GM23338 (cell line): ENCODE measurements around the gene SLC43A2. TPM values are rescaled to one million over a fixed set of nuclear protein-coding genes. Genes with fewer than 3 reads are reported as not detected.

Experiments used
- ATAC-seq: fragments of 200-7000 bp; cut with Tn5 transposase; 3 replicates; pipeline ENCODE4 v1.9.1; 2020
- DNase-seq: peaks from one replicate; pipeline ENCODE4 v3.0.0-alpha.2; 2015; ENCODE audit warnings: low spot score
- H2AFZ ChIP-seq: fragments of 200-600 bp; sonication (generic); 2 replicates; pipeline ENCODE4 v1.8.0; 2016; ENCODE audit warnings: antibody characterized with exemption, mild to moderate bottlenecking, moderate library complexity
- H3F3A ChIP-seq: fragments of 200-600 bp; sonication (generic); replicated peaks from 2 replicates; pipeline ENCODE4 v1.8.0; 2017; ENCODE audit warnings: antibody characterized with exemption, mixed run types, low read depth
- H3K27ac ChIP-seq: fragments of 200-600 bp; sonication (generic); 2 replicates; pipeline ENCODE4 v1.6.1; 2016; ENCODE audit warnings: low read depth
- H3K27me3 ChIP-seq: fragments of 200-600 bp; sonication (generic); 2 replicates; pipeline ENCODE4 v1.8.0; 2016; ENCODE audit warnings: mild to moderate bottlenecking, mixed run types, moderate library complexity; ENCODE audit not compliant: insufficient read depth
- H3K36me3 ChIP-seq: fragments of 200-600 bp; sonication (generic); 2 replicates; pipeline ENCODE4 v1.8.0; 2016; ENCODE audit warnings: mild to moderate bottlenecking; ENCODE audit not compliant: insufficient read depth
- H3K4me1 ChIP-seq: fragments of 200-600 bp; sonication (generic); 2 replicates; pipeline ENCODE4 v1.8.0; 2016; ENCODE audit warnings: mild to moderate bottlenecking, moderate library complexity; ENCODE audit not compliant: insufficient read depth
- H3K4me2 ChIP-seq: fragments of 200-600 bp; sonication (generic); 2 replicates; pipeline ENCODE4 v1.7.1; 2017; ENCODE audit warnings: mixed run types
- H3K4me3 ChIP-seq: fragments of 200-600 bp; sonication (generic); 2 replicates; pipeline ENCODE4 v1.6.1; 2016; ENCODE audit warnings: mixed run types
- H3K79me2 ChIP-seq: fragments of 200-600 bp; sonication (generic); replicated peaks from 2 replicates; pipeline ENCODE4 v1.8.0; 2017; ENCODE audit warnings: mild to moderate bottlenecking; ENCODE audit not compliant: insufficient read depth
- H3K9me2 ChIP-seq: fragments of 200-600 bp; sonication (generic); 2 replicates; pipeline ENCODE4 v1.8.0; 2017; ENCODE audit not compliant: insufficient read depth
- H4K20me1 ChIP-seq: fragments of 200-600 bp; sonication (generic); replicated peaks from 2 replicates; pipeline ENCODE4 v1.8.0; 2017; ENCODE audit warnings: mild to moderate bottlenecking; ENCODE audit not compliant: insufficient read depth
- H3K27ac Mint-ChIP-seq: 2 replicates; pipeline ENCODE4 v1.8.0; 2020; ENCODE audit warnings: inconsistent platforms, mild to moderate bottlenecking, moderate library complexity, mixed read lengths
- H3K27me3 Mint-ChIP-seq: 3 replicates; pipeline ENCODE4 v1.8.0; 2022; ENCODE audit warnings: low read depth, mild to moderate bottlenecking, moderate library complexity, mixed read lengths, inconsistent platforms; ENCODE audit not compliant: insufficient read depth, poor library complexity
- H3K36me3 Mint-ChIP-seq: 3 replicates; pipeline ENCODE4 v1.8.0; 2021; ENCODE audit warnings: low read depth, mild to moderate bottlenecking, inconsistent platforms, moderate library complexity, mixed read lengths
- H3K4me1 Mint-ChIP-seq: 3 replicates; pipeline ENCODE4 v1.8.0; 2020; ENCODE audit warnings: mild to moderate bottlenecking, inconsistent platforms, mixed read lengths
- H3K4me3 Mint-ChIP-seq: 3 replicates; pipeline ENCODE4 v1.8.0; 2021; ENCODE audit warnings: moderate library complexity, mild to moderate bottlenecking, inconsistent platforms, mixed read lengths
- H3K9me3 Mint-ChIP-seq: 3 replicates; pipeline ENCODE4 v1.8.0; 2020; ENCODE audit warnings: moderate library complexity, mild to moderate bottlenecking, inconsistent platforms, mixed read lengths
- CREB1 ChIP-seq: fragments of 250-450 bp; sonication (Bioruptor Pico); IDR thresholded peaks from 2 replicates; pipeline ENCODE4 v1.5.0; 2020; ENCODE audit warnings: low read depth, mild to moderate bottlenecking, moderate library complexity
- JUNB ChIP-seq: IDR thresholded peaks from one replicate; pipeline ENCODE4 v1.6.1; 2016; ENCODE audit warnings: antibody characterized with exemption; ENCODE audit not compliant: unreplicated experiment
- NANOG ChIP-seq: IDR thresholded peaks from 2 replicates; pipeline ENCODE4 v1.6.1; 2016; ENCODE audit warnings: antibody characterized with exemption, borderline replicate concordance
- ZNF114 ChIP-seq: fragments of 250-450 bp; sonication (Bioruptor Pico); IDR thresholded peaks from 2 replicates; pipeline ENCODE4 v1.5.0; 2020; ENCODE audit warnings: mild to moderate bottlenecking, moderate library complexity
- ZNF331 ChIP-seq: fragments of 250-450 bp; sonication (Bioruptor Pico); IDR thresholded peaks from 2 replicates; pipeline ENCODE4 v1.5.0; 2020; ENCODE audit warnings: low read depth, mild to moderate bottlenecking, moderate library complexity
- polyA plus RNA-seq: library from polyadenylated mRNA; unstranded; fragments of >200 nt; fragmentation: Nextera tagmentation; extraction: Ambion mirVana; gene quantifications from 2 replicates; pipeline ENCODE4 v1.2.1, GENCODE V29; 2016
- total RNA-seq: library from RNA; depleted of rRNA; stranded (reverse); fragments of >200 nt; shearing (Covaris generic); gene quantifications from 2 replicates; pipeline ENCODE4 v1.2.3, GENCODE V29; 2014
- TF ChIP-seq, protein P1 (sequence below): IDR thresholded peaks from one replicate; pipeline ENCODE4 v1.6.1; 2018; ENCODE audit warnings: antibody characterized with exemption; ENCODE audit not compliant: unreplicated experiment
- TF ChIP-seq, protein P2 (sequence below): IDR thresholded peaks from 2 replicates; pipeline ENCODE4 v1.6.1; 2016; ENCODE audit warnings: antibody characterized with exemption
- TF ChIP-seq, protein P3 (sequence below): fragments of 250-450 bp; sonication (Bioruptor Pico); IDR thresholded peaks from 2 replicates; pipeline ENCODE4 v1.5.0; 2020; ENCODE audit warnings: mild to moderate bottlenecking, moderate library complexity

SLC43A2 gene
- total and polyA plus RNA-seq, 2 experiments from 2014 or later: 2.2 to 9.8 TPM

DNA sequence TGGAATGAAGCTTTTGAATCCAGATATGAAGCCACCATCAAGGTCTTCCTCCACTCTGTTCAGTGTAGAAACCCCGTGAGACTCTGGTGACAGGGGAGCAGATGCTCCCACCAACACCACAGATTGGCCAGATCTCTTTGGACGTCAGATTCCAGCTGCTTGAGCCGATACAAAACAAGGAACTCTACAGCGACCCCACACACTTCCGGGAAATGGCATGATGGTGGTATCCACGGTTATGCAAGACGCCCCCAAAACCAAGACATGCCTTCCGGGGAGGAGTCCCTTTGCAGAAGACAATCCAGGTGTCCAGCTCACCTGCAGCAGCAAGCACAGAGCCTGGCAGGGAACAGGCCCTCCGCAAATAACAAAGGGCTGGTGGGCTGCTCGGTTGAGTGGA, 46.3 kb downstream of the SLC43A2 start (continued):
- TF ChIP-seq, protein P1, sequence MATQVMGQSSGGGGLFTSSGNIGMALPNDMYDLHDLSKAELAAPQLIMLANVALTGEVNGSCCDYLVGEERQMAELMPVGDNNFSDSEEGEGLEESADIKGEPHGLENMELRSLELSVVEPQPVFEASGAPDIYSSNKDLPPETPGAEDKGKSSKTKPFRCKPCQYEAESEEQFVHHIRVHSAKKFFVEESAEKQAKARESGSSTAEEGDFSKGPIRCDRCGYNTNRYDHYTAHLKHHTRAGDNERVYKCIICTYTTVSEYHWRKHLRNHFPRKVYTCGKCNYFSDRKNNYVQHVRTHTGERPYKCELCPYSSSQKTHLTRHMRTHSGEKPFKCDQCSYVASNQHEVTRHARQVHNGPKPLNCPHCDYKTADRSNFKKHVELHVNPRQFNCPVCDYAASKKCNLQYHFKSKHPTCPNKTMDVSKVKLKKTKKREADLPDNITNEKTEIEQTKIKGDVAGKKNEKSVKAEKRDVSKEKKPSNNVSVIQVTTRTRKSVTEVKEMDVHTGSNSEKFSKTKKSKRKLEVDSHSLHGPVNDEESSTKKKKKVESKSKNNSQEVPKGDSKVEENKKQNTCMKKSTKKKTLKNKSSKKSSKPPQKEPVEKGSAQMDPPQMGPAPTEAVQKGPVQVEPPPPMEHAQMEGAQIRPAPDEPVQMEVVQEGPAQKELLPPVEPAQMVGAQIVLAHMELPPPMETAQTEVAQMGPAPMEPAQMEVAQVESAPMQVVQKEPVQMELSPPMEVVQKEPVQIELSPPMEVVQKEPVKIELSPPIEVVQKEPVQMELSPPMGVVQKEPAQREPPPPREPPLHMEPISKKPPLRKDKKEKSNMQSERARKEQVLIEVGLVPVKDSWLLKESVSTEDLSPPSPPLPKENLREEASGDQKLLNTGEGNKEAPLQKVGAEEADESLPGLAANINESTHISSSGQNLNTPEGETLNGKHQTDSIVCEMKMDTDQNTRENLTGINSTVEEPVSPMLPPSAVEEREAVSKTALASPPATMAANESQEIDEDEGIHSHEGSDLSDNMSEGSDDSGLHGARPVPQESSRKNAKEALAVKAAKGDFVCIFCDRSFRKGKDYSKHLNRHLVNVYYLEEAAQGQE: no peak
- TF ChIP-seq JUNB (no peak), CREB1 (CRISPR knock-in tag) (no peak)

DNA sequence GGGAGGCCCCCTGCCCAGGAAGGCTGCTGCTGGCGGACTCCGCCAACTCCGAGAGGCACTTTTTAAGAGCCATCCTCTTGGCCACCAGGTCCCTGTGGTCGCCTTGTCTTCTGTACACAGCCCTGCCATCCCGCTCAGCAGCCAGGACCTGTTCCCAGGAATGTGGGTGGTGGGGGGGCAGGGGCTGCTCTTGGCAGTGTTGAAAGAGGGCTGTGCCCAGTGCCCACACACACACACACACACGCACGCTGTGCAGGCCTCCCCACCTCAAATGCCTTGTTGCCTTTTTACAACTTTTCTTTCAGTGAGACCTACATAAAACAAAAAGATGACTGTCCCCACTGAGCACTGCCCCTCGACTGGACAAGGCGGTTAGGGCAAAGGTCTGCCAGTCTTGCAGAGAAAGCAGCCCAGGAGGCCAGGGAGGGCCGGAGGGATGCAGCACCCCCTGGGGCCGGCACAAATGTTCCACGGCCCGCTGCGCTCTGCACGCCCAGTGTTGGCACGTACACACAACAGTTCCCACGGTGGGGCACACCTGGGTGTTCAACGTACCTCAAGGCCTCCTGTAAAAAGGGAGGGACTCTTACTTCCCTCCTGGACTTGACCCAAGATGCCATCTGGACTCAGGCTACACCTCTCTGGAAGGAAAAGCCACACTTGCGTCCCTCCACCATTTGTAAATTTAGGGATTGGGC, 47.5 kb downstream of the SLC43A2 start:
- Histone ChIP-seq H2AFZ (no peak overlapping the region), H3K9me2 (no peaks in the 10 kb centered on the region), H4K20me1 (no peaks in the 10 kb centered on the region), H3K36me3 (no peaks in the 10 kb centered on the region), H3F3A (no peaks in the 10 kb centered on the region), H3K79me2 (no peaks in the 10 kb centered on the region), H3K4me1 (peaks cover 12% of the 10 kb centered on the region), H3K27me3 (no peaks in the 10 kb centered on the region), H3K27ac (no peak overlapping the region), H3K4me2 (no peak overlapping the region), H3K4me3 (no peak overlapping the region)
- Mint-ChIP-seq H3K36me3 (peaks cover 9% of the 10 kb centered on the region), H3K27me3 (peaks cover 6% of the 10 kb centered on the region), H3K4me1 (peaks cover 31% of the 10 kb centered on the region), H3K9me3 (no peaks in the 10 kb centered on the region), H3K27ac (no peak overlapping the region), H3K4me3 (no peak overlapping the region)
- DNase-seq (no peak), ATAC-seq (no peak)
- no peak for TF ChIP-seq CREB1 (CRISPR knock-in tag)
- TF ChIP-seq, protein P2, sequence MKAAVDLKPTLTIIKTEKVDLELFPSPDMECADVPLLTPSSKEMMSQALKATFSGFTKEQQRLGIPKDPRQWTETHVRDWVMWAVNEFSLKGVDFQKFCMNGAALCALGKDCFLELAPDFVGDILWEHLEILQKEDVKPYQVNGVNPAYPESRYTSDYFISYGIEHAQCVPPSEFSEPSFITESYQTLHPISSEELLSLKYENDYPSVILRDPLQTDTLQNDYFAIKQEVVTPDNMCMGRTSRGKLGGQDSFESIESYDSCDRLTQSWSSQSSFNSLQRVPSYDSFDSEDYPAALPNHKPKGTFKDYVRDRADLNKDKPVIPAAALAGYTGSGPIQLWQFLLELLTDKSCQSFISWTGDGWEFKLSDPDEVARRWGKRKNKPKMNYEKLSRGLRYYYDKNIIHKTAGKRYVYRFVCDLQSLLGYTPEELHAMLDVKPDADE: no peak
- no peak for TF ChIP-seq ZNF114
- TF ChIP-seq, protein P3, sequence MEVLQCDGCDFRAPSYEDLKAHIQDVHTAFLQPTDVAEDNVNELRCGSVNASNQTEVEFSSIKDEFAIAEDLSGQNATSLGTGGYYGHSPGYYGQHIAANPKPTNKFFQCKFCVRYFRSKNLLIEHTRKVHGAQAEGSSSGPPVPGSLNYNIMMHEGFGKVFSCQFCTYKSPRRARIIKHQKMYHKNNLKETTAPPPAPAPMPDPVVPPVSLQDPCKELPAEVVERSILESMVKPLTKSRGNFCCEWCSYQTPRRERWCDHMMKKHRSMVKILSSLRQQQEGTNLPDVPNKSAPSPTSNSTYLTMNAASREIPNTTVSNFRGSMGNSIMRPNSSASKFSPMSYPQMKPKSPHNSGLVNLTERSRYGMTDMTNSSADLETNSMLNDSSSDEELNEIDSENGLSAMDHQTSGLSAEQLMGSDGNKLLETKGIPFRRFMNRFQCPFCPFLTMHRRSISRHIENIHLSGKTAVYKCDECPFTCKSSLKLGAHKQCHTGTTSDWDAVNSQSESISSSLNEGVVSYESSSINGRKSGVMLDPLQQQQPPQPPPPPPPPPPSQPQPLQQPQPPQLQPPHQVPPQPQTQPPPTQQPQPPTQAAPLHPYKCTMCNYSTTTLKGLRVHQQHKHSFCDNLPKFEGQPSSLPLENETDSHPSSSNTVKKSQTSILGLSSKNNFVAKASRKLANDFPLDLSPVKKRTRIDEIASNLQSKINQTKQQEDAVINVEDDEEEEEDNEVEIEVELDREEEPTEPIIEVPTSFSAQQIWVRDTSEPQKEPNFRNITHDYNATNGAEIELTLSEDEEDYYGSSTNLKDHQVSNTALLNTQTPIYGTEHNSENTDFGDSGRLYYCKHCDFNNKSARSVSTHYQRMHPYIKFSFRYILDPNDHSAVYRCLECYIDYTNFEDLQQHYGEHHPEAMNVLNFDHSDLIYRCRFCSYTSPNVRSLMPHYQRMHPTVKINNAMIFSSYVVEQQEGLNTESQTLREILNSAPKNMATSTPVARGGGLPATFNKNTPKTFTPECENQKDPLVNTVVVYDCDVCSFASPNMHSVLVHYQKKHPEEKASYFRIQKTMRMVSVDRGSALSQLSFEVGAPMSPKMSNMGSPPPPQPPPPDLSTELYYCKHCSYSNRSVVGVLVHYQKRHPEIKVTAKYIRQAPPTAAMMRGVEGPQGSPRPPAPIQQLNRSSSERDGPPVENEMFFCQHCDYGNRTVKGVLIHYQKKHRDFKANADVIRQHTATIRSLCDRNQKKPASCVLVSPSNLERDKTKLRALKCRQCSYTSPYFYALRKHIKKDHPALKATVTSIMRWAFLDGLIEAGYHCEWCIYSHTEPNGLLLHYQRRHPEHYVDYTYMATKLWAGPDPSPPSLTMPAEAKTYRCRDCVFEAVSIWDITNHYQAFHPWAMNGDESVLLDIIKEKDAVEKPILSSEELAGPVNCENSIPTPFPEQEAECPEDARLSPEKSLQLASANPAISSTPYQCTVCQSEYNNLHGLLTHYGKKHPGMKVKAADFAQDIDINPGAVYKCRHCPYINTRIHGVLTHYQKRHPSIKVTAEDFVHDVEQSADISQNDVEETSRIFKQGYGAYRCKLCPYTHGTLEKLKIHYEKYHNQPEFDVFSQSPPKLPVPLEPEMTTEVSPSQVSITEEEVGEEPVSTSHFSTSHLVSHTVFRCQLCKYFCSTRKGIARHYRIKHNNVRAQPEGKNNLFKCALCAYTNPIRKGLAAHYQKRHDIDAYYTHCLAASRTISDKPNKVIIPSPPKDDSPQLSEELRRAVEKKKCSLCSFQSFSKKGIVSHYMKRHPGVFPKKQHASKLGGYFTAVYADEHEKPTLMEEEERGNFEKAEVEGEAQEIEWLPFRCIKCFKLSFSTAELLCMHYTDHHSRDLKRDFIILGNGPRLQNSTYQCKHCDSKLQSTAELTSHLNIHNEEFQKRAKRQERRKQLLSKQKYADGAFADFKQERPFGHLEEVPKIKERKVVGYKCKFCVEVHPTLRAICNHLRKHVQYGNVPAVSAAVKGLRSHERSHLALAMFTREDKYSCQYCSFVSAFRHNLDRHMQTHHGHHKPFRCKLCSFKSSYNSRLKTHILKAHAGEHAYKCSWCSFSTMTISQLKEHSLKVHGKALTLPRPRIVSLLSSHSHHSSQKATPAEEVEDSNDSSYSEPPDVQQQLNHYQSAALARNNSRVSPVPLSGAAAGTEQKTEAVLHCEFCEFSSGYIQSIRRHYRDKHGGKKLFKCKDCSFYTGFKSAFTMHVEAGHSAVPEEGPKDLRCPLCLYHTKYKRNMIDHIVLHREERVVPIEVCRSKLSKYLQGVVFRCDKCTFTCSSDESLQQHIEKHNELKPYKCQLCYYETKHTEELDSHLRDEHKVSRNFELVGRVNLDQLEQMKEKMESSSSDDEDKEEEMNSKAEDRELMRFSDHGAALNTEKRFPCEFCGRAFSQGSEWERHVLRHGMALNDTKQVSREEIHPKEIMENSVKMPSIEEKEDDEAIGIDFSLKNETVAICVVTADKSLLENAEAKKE: no peak
- TF ChIP-seq ZNF331 (CRISPR knock-in tag): no peak
- TF ChIP-seq, protein P1: no peak
- no peak for TF ChIP-seq NANOG
